HG03521 (cell line): ENCODE results near the gene TNFRSF14.
A peak's percentile ranks its signal among the peaks of the same experiment; 100 is the strongest.

Experiments used
- ATAC-seq: cut with Tn5 transposase; IDR thresholded peaks from one replicate; pipeline ENCODE4 v1.9.1; 2021; ENCODE audit warnings: mild to moderate bottlenecking, moderate library complexity; ENCODE audit not compliant: unreplicated experiment

The TNFRSF14 gene

DNA sequence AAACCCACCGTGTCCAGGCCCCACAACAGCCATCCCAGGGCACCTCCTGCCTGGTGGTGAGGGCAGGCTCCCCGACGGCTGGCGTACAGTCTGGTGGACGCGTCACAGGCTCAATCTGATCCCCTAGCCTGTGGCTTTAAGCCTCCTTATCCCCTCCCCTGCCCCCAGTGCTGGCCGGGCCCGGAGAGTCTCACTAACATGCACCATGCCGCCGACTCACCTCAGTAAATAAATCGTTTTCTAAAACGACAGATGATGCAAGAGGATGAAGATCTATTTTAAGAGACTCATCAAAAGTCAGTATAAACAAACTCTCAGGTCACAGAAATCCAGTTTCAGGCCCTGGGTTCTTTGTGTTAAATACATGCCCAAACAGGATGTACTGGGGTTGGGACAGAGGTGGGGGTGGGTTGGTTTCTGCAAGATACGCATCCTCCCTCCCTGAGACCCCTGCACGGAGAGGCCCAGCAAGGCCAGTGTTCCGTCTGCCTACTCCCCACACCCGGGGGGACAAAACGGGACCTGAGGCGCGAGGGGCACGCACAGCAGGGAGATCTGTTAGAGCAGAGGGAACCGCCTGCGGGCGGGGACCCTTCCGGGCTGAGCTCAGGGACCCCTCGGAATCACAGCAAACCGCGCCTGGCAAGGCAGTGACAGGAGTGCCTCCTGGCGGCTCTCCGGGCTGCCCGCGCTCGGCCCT is 32.8 kb upstream of the TNFRSF14 start:
- no peak for ATAC-seq

DNA sequence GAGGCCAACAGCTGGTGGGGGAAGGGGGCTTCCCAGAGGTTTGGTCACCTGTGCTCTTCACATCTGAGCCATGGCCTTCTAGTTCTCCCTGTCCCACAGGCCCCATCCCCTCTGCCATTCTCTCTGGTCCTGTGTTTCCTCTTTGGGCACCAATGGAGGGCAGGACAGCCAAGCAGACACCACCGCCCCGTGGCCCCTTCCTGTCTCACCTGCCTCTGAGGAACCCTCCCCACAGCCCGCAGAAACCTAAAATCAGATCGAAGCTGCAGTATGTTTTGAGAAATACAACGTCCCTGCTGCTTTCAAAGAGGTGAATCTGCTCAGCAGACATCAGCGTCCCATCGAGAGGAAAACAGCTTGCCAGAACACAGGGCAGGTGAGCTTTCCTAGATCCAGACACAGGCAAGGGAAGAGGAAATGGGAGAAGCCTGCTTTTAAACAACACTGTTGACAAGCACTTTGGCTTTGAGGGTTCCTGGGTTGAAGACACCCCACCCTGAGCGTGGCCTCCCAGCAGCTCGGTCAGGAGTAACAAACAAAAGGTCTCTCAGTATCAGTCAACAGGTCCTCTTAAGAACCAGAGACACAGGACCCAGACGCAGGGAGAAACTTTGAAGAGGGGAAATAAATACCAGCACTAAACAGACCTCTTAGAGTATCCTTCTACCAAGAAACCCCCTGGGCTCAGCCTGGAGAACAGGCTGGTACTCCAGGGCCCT is 32.1 kb upstream of the TNFRSF14 start:
- no peak for ATAC-seq

GRCh38 chr1:2525572-2525919 is 30.6 kb upstream of the TNFRSF14 start:
- no peak for ATAC-seq

DNA sequence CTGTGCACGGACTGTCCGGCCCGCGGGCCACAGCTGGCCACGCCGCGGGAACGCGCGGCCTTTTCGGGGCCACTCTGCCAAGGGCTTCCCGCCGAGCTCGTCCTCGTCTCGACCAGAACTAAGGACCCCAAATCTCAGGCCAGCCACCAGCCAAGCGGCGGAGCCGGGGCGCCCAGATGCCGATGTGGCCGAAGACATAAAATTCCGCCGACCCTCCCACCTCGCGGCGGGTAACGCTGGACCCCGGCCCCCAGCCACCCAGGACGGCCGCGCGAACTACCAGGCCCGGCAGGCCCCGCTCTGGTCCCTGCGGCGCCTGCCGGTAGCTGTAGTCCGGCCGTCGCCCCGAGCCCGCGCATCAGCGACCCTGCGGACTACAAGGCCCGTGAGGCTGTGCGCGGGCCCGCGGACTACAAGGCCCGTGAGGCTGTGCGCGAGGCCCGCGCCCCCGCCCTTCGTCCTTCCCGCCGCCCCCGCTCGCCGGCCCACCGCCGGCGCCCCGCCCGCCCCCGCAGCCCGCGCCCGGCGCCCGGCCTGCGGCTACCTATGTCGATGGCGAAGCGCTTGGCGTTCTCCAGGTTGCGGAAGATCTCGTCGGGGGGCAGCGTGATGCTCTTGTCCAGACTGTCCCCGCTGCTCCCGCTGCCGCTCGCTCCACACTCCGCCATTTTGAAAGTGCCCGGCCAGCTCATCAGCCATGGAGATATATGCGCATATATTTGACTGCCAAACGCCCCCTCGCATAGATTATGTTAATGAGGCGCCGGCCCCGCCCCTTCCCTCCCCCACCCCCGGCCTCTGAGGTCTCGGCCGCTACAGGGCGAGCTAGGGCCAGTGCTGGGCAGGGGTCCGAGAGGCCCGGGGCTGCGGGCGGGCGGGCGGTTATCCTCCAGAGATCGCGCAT is 30.0 kb upstream of the TNFRSF14 start, which contains the start of gene PANK4:
TSS of gene PANK4 (minus strand) at position 677 of the 904 bp plus-strand sequence. CDS start at position 668, 9 bp downstream.
- peak; percentile 87 for ATAC-seq

GRCh38 chr1:2526824-2527555 is 29.2 kb upstream of the TNFRSF14 start:
- peak; percentile 13 for ATAC-seq

DNA sequence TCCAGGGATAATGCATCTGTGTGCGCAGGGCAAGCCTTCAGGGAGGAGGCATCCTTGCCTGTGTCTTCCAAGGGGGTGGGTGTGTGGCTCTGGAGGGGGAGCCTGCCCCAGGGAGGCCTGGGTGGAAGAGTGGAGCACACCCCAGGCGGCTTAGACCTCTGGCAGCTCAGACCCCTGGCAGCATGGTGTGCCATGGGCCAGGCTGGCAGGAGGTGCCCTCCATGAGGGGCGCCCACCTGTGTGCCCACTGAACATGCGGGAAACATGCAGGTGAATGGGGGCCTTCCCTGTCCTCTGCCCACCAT is 28.7 kb upstream of the TNFRSF14 start:
- ATAC-seq = no peak

DNA sequence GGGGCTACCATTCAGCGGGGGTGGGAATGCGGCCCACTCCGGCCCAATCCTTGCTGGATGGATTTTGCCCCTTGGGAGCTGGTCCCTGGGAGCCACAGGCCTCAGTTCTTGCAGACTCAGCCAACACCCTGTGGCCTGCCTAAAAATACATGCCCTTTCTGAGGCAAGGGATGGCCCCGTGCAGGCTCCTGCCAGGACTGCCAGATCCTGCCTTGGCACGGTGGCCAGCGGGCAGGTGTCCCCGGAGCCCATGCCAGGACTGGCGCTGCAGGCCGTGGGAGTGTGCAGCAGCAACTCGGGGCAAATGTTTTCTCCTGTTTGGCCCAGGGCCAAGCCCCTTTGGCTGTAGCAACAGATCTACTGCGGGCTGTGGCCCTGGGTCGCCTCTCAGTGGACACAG is 28.2 kb upstream of the TNFRSF14 start:
- no peak for ATAC-seq

- ATAC-seq = no peak
Measured at GRCh38 chr1:2528611-2528965, 27.6 kb upstream of the TNFRSF14 start.

DNA sequence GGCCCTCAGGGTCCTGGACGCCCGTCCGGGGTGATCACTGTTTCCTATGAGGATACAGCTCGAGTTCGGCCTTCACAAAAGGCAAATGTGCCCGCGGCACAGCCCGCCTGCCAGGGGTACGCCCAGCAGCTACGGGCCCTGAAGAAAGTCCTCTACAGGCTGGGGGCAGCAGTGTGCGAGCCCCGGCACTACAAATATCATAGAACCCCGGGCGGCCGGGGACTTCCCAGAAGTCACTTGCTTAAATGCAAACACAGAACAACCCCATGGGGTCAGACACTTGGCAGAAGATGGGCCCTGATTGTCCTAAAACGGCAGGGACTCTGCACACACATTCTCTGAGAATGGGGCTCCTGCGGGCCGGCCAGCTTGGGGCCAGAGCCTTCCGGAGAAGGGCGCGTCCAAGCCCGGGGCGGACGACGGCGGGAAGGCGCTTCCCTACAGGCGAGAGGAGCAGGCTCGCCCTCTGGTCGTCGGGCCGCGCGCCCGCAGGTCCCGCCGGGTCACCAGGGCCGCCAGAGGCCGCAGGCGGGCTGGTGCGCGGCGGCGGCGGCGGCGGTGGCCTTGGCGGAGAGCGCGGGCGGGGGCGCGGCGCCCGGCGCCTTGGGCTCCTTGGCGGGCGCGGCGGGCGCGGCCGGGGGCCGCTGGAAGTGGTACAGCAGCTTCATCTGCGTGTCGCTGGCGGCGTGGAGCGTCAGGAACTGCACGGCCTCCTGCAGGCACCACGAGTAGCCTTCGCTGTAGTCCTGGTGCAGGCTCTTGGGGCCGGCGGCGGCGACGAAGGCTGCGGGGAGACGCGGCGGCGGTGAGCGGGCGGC is 27.0 kb upstream of the TNFRSF14 start:
- no peak for ATAC-seq

DNA sequence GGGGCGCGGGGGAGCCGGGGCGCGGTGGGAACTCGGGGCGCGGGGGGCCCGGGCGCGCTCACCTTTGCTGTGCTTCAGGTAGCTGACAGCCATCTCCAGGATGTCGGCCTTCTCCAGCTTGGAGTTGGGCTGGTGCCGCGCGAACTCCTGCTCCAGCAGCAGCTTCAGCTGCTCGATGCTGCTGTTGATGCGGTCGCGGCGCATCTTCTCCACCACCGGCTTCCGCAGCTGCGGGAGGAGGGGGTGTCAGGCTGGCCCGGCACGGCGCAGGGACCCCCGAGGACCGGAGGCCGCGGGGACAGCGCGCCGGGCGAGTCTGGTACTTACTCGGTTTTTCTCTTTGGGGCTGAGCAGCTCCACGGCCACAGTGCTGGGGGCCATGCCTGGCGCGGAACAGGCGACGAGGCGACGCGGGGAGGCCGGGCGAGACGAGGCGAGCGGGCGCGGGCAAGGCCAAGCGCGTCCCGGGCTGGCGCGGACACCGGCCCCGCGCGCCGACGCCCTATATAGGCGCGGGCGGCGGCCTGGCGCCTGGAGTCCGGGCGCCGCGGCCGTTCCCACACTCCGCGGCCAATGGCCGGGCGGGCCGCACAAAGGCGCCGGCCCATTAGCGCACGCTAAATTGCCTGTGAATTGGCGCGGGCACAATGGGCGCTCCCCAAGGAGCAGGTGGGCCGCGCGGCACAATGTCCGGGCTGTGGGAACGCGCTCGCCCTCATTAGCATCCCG is 26.2 kb upstream of the TNFRSF14 start, which contains the start of gene HES5:
TSS of gene HES5 (minus strand) at position 480 of the 729 bp plus-strand sequence. CDS start at position 381, 99 bp downstream.
- no peak for ATAC-seq

- no peak for ATAC-seq
Measured at GRCh38 chr1:2530513-2531361, 25.4 kb upstream of the TNFRSF14 start.

DNA sequence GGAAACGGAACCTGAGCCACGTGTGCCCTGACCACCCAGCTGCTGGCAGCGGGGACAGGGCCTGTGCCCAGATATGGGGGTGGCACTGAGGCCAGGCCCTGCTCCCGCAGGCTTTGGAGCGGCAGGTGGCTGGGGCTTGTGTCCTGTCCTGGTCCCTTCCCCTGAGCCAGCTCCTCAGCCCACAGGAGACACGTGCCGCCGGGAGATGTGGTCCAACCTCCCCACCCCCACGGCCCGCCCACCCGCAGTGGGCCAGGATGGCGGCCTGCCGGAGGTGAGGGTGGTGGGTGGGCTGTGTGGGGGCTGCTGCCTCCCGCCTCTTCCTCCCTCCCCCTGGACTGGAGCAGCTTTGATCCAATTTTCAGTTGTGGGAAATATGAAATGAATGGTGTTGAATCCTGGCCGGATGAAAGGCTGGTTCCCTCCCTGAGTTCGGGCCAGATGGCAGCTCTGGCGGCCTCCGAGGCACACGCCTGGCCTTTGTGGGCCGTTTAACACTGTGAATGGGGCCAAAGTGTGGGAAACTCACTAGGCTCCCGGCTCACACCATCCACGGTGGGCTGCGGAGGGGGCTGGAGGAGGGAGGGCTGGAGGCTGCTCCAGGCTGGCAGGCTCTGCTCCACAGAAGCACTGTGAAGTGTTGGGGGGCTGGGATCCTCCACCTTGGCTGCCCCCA is 23.5 kb upstream of the TNFRSF14 start:
- no peak for ATAC-seq

DNA sequence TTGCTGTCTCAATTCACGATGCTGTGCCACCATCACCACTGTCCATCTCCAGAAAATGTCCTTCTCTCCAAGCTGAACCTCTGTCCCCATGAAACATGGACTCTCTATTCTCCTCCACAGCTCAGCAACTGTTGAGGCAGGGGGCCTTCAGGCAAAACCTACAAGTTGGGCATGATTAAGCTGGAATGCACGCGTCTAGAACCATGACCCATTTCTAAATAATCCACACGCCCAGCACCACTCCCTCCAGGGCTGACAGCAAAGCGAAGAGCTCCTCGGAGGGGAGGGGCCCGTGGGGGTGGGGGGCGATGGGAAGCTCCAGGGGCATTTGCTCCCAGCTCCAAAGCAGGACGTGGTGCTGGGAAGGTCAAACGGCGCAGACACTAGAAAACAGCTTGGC is 22.8 kb upstream of the TNFRSF14 start:
- no peak for ATAC-seq

DNA sequence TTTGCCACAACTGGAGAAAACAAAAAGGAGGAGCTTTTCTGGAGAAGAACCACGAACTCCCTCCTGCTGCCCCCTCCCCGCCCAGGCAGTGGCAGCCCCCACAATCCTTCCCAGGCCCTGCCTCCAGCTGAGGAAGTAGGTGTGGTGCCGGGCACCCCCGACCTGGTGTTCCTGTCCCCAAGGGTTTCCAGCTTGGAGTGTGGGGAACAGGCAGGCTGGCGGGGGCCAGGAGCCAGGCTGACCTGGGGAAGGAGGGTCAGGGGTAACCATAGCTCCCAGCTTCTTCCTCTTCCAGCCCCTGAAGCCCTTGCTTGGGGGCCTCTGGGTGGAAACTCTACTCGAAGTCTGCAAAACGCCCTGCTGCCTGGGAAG is 21.9 kb upstream of the TNFRSF14 start:
- ATAC-seq = no peak

- ATAC-seq = no peak
Measured at GRCh38 chr1:2534687-2535441, 21.3 kb upstream of the TNFRSF14 start.

DNA sequence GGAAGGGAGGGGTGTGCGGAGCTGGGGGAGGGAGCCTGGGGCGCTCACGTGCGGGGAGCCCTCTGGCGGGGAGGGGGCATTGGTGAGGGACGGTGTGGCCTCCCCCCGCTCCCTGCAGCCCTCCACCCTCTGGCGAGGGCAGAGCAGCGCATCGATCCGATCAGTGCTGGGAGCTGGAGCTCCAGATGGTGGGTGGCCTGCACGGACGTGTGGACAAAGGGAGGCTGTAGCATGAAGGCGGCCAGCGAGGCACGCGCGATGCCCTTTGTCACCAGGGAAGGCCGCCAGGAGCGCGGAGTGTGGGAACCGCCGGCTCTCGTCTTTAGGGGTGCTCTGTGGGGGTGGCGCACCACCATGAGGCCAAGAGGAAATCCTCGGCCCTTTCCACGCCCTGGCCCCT is 20.7 kb upstream of the TNFRSF14 start:
- no peak for ATAC-seq

- ATAC-seq = no peak
Measured at GRCh38 chr1:2535981-2536380, 20.2 kb upstream of the TNFRSF14 start.

DNA sequence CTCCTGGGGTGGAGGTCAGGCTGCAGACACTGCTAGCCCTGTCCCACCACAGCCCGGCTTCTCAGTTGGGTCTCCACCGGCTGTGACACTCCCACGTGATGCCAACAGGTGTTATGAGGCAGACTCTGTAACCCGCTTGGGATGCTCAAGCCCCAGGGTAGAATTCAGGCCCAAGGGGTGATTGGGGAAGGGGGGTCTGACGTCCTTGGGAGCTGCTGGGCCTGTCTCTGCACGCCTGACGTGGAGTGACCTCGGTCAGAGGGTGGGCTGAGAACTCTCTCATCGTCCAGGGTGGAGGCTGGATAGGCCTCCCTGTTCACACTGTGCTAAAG is 18.4 kb upstream of the TNFRSF14 start:
- no peak for ATAC-seq
